Measurements from ENCODE around the gene ZFYVE9.

DNA sequence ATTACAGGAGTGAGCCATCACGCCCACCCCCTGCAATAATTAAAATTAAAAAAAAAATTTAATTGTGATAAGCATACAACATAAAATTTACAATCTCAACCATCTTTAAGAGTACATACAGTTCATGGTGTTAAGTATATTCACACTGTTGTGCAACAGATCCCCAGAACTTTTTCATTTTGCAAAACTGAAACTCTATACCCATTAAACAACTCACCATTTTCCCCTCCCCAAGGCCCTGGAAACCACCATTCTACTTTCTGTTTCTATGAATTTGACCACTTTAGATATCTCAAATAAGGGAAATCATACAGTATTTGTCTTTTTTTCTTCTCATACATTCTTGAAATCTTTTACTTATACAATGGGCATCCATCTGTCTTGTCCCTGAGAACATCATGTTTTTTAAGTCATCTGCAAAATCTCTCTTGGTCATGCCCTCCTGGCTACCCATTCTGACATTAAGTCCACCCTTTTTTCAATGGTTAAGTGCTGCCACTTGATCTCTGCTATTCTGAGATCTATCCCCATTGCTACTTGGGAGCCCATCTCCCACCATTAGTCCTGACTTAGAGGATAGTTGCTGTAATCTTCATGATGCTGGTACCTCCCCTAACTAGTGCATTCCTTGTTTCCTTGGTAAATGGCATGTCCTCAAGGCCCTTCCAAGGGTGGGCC lies 39.4 kb upstream of the ZFYVE9 start:
- TF ChIP-seq POLR2AphosphoS5 (IDR thresholded peaks at IDR 0.05; ENCODE audit: borderline replicate concordance, low read depth, low read length) (no peak), EZH2 (IDR thresholded peaks at IDR 0.05) (no peak), FOXP2 (optimal IDR thresholded peaks at IDR 0.05; ENCODE audit: control extremely low read depth, extremely low read length, insufficient read depth) (no peak)
